ENCODE results near the gene DNTT. TPM values are rescaled to one million over a fixed set of nuclear protein-coding genes. Genes with fewer than 3 reads are reported as not detected.

DNTT gene
- total RNA-seq, 1 donor from 2014 or later, result not detected

GRCh38 chr10:96371356-96371755 lies 67.1 kb downstream of the DNTT start:
- peak; percentile 33 for DNase-seq (ENCODE audit: low spot score)
- no peak for ATAC-seq

DNA sequence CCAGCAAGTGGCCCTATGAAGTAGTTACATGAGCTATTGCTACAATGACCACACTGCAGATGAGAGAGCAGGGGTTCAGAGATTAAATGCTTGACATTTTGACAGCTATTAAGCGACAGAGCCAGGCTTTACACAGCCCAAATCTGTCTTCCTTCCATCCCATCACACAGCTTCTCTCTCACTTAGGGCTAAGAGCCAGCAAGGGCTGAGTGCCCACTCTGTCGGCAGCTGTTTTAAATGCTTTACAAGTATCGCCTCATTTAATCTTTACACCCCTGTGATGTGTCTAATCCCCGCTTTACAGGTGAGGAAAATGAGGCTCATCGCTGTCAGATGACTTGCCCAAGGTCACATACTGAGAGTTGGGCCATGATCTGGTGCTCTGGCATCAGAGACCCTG lies 69.8 kb downstream of the DNTT start:
- DNase-seq (ENCODE audit: low spot score) (no peak), ATAC-seq (no peak)

- no peak for DNase-seq (ENCODE audit: low spot score)
- ATAC-seq, result no peak
Measured at GRCh38 chr10:96374639-96374984, 70.4 kb downstream of the DNTT start.

DNA sequence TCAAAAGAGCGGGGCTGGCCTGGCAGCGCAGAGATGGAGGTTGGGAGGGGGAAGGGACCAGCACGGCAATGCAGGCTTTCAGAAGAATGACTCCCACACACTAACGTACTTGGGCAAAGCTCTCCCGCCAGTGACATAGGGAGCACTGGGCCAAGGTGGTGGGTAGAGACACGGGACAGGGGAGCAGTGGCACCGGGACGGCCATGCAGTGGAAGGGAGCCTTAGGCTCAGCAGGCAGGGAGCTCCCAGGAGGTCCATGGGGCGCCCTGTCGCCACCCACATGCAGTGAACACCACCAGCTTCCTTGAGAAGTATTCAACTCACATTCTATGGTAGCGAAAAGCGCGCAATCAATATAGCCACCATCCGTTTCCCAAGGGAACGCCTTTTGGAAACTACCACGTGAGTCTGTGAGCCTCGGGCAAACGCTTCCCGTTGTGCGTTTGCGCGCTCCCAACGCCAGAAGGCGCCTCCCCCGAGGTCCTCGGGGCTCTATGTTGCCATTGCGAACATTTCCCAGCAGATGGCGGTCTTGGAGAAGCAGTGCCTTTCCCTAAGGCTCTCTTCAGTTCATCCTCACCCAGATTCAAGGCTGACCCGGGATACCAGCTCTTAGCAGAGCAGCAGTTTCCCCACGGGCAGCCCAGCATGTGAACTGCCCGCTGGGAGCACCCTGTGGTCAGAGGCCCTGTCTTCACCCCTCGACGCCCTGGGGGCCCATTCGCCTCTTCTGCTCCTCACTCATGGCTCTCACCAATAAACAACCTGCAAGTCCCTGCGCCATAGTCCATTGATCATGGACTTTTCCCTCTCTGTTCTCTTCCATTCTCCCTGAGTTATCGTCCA lies 71.0 kb downstream of the DNTT start:
- DNase-seq (ENCODE audit: low spot score) (peak; percentile 89), ATAC-seq (peak; percentile 97)

DNA sequence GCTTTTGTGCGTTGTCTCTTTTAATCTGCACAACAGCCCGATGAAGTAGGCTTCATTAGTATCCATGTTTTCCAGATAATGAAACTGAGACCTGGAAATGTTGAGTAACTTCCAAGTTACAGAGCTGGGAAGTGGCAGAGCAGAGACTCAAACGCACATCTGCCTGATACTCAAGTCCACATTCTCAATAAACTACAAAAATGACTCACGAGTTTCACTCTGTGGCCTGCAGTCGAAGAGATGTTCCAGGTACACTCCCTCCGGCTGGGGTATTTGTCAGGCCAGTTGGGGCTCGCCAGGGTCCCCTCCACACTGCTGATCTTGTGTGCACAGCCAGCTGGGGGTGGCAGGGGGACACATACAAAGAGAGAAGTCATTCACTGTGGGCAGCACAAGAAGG lies 72.2 kb downstream of the DNTT start:
- ATAC-seq, result no peak
- no peak for DNase-seq (ENCODE audit: low spot score)

DNA sequence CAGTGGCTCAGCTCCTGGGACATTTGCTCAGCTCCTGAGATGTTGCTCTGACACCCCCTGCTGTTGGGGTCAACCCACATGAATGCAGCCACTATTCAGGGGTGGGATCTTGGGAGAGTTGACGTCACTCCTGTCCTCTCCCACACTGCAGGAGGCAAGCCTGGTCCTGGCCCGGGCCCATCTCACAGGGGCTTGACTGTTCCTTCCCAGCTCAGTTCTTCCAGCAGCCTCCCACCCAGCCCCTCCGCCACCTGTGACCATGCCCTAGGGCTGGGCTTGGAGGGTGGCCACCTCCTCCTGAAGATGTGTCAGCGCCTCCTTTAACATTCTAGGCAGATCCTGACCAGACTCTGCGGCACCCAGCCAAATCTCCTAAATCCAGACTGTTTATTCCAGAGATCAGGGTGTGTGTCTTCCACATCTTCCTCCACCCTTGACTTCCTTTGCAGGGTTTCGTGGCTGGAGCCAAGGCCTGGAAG lies 73.6 kb downstream of the DNTT start:
- DNase-seq (ENCODE audit: low spot score), result no peak
- ATAC-seq, result no peak

DNA sequence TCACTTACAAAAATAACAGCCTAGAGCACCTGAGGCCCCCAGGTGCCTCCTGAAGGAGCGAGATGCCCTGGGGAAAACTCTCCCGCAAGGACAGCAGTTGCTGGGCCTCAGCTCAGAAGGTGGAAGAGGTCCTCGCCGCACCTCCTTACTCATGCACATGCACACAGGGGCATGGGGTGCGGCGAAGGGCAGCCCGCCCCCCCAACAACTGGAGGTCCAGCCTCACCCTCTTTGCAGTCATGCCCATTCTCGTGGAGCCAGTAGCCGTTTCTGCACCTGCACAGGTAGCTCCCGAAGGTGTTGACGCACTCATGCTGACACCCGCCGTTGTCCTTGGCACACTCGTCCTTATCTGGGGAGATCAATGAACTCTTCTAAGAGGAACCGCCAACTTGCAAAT lies 74.5 kb downstream of the DNTT start:
- ATAC-seq, result no peak
- no peak for DNase-seq (ENCODE audit: low spot score)

DNA sequence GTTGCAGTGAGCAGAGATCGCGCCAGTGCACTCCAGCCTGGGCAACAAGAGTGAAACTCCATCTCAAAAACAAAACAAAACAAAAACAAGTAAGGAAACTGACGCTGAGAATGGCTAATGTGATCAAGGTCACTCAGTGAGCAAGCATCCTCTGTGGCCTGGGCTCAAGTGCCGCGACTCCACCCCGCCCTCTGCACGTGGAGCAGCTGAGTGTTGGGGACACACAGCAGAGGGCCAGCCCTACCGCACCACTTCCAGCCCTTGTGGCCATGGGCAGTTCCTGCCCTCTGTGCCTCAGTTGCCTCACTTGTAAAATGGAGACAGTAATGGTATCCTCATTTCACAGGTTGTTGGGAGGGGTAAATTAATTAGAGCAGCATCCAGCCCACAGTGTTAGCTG lies 75.5 kb downstream of the DNTT start:
- DNase-seq (ENCODE audit: low spot score) (no peak), ATAC-seq (no peak)

GRCh38 chr10:96380821-96381220 lies 76.6 kb downstream of the DNTT start:
- no peak for DNase-seq (ENCODE audit: low spot score)
- ATAC-seq, result peak; percentile 34

DNA sequence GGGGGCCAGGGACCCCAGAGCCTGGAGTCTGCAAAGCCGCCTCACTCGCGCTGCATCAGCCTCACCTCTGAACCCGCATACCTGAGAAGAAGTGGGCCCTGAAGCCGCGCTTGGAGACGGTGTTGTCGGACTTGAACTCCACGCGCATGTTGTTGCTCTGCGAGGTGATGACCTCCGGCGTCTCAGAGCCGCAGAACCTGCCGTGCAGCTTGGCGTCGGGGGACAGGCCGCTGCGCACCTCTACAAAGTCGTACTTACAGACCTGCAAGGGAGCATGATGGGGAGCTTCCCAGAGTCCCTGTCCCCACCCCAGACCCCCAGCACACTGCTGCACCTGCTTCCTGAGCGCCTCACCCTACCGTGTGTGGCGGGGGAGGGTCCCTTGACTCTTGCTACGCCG lies 80.3 kb downstream of the DNTT start:
- no peak for DNase-seq (ENCODE audit: low spot score)
- no peak for ATAC-seq

DNA sequence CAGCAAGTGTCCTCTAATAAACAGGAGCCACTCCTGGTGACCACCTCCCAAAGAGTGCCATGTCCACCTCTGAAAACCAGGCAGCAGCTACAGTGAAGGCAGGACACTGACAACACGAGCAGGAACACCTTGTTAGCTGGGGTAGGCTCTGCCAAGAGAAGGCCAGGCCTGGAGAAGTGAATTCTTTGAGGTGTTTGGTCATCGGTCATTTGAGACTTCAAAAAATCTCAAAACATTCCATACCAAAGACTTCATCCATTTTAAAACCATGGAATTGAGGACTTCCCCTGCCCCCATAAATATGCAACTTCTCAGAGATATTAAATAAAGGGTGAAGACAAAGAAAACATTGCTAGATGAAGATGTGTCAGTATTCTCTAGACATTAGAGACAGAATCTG lies 82.9 kb downstream of the DNTT start:
- ATAC-seq (no peak), DNase-seq (ENCODE audit: low spot score) (no peak)

GRCh38 chr10:96387601-96388000 lies 83.4 kb downstream of the DNTT start:
- ATAC-seq (no peak), DNase-seq (ENCODE audit: low spot score) (no peak)

Other genes with a start within 250 kb of the DNTT start
- gene ZNF518A, start 174.1 kb upstream of the DNTT start, total RNA-seq, result 8.7 TPM
- gene BLNK, start 32.9 kb upstream of the DNTT start, total RNA-seq, result 9.3 TPM
- gene OPALIN, start 54.6 kb downstream of the DNTT start, total RNA-seq, result not detected
- not detected for gene TLL2, start 209.5 kb downstream of the DNTT start, total RNA-seq